Astrocyte (in vitro differentiated cells and primary cell): ENCODE results near the gene EXOC3. TPM values are rescaled to one million over a fixed set of nuclear protein-coding genes. Genes with fewer than 3 reads are reported as not detected.

Experiments used
- DNase-seq: peaks from one replicate; pipeline ENCODE4 v3.0.0-alpha.2; 2010; ENCODE audit warnings: low read depth
- FAIRE-seq: peaks from 2 replicates; lab custom pipeline; 2011; peaks lifted over from hg19 to GRCh38; lab: Jason Lieb, UNC
- H2AFZ ChIP-seq: 2 replicates; pipeline ENCODE4 v1.6.0; 2012; ENCODE audit warnings: low read depth, low read length, inconsistent platforms
- H3K27ac ChIP-seq: 2 replicates; pipeline ENCODE4 v1.5.1; 2011; ENCODE audit warnings: low read depth, low read length, inconsistent platforms
- H3K27me3 ChIP-seq: 2 replicates; pipeline ENCODE4 v1.6.0; 2011; ENCODE audit warnings: low read length, inconsistent platforms; ENCODE audit not compliant: insufficient read depth
- H3K36me3 ChIP-seq: 2 replicates; pipeline ENCODE4 v1.5.1; 2011; ENCODE audit warnings: low read length, inconsistent platforms; ENCODE audit not compliant: insufficient read depth
- H3K4me1 ChIP-seq: 2 replicates; pipeline ENCODE4 v1.5.1; 2011; ENCODE audit warnings: low read length, inconsistent platforms; ENCODE audit not compliant: insufficient read depth
- H3K4me2 ChIP-seq: 2 replicates; pipeline ENCODE4 v1.6.0; 2012; ENCODE audit warnings: low read length, inconsistent platforms
- H3K4me3 ChIP-seq: 2 replicates; pipeline ENCODE4 v1.5.1; 2011; ENCODE audit warnings: low read depth, mild to moderate bottlenecking, low read length, inconsistent platforms; ENCODE audit not compliant: insufficient read depth
- H3K79me2 ChIP-seq: 2 replicates; pipeline ENCODE4 v1.6.0; 2012; ENCODE audit warnings: mild to moderate bottlenecking, low read length, inconsistent platforms; ENCODE audit not compliant: insufficient read depth
- H3K9ac ChIP-seq: 2 replicates; pipeline ENCODE4 v1.6.0; 2012; ENCODE audit warnings: mild to moderate bottlenecking, low read length, inconsistent platforms
- H3K9me3 ChIP-seq: 2 replicates; pipeline ENCODE4 v1.5.1; 2012; ENCODE audit warnings: low read depth, mild to moderate bottlenecking, low read length, inconsistent platforms; ENCODE audit not compliant: insufficient read depth
- H4K20me1 ChIP-seq: 2 replicates; pipeline ENCODE4 v1.6.0; 2012; ENCODE audit warnings: low read length, inconsistent platforms; ENCODE audit not compliant: insufficient read depth
- H3K27ac Mint-ChIP-seq: one replicate; pipeline ENCODE4 v1.8.0; 2021; ENCODE audit warnings: mild to moderate bottlenecking, mixed read lengths; ENCODE audit not compliant: unreplicated experiment
- H3K27me3 Mint-ChIP-seq: one replicate; pipeline ENCODE4 v1.8.0; 2021; ENCODE audit warnings: low read depth, mixed read lengths; ENCODE audit not compliant: unreplicated experiment
- H3K36me3 Mint-ChIP-seq: one replicate; pipeline ENCODE4 v1.8.0; 2021; ENCODE audit warnings: low read depth, mixed read lengths; ENCODE audit not compliant: unreplicated experiment
- H3K4me1 Mint-ChIP-seq: one replicate; pipeline ENCODE4 v1.8.0; 2021; ENCODE audit warnings: low read depth, mixed read lengths; ENCODE audit not compliant: unreplicated experiment
- H3K4me3 Mint-ChIP-seq: one replicate; pipeline ENCODE4 v1.8.0; 2021; ENCODE audit warnings: mild to moderate bottlenecking, moderate library complexity, mixed read lengths; ENCODE audit not compliant: unreplicated experiment
- H3K9me3 Mint-ChIP-seq: one replicate; pipeline ENCODE4 v1.8.0; 2021; ENCODE audit warnings: mild to moderate bottlenecking, mixed read lengths; ENCODE audit not compliant: unreplicated experiment
- CTCF ChIP-seq: IDR thresholded peaks from 2 replicates; pipeline ENCODE4 v1.5.1; 2011; ENCODE audit warnings: low read depth, mild to moderate bottlenecking, inconsistent platforms, low read length, moderate library complexity; ENCODE audit not compliant: insufficient read depth
- EZH2 ChIP-seq: IDR thresholded peaks from 2 replicates; pipeline ENCODE4 v1.6.1; 2012; ENCODE audit warnings: mild to moderate bottlenecking, low read length, inconsistent platforms; ENCODE audit not compliant: insufficient read depth
- total RNA-seq: library from RNA; stranded (reverse); gene quantifications from 2 replicates; pipeline ENCODE4 v1.2.1, GENCODE V29; 2021

The EXOC3 gene
- total RNA-seq, 1 donor from 2014 or later = 37.9 TPM

GRCh38 chr5:514101-514485, 71.1 kb downstream of the EXOC3 start:
- no peaks in the 10 kb centered on the region for H4K20me1 ChIP-seq
- no peak overlapping the region for H3K27ac ChIP-seq
- no peak for DNase-seq
- no peaks in the 10 kb centered on the region for H3K79me2 ChIP-seq
- no peak for TF ChIP-seq CTCF
- TF ChIP-seq EZH2 = no peak
- H3K9me3 ChIP-seq = no peaks in the 10 kb centered on the region
- no peaks in the 10 kb centered on the region for H3K4me1 Mint-ChIP-seq
- H3K27ac Mint-ChIP-seq = no peak overlapping the region
- H3K4me1 ChIP-seq = no peaks in the 10 kb centered on the region
- no peak overlapping the region for H3K4me2 ChIP-seq
- peaks cover 69% of the 10 kb centered on the region for H3K27me3 Mint-ChIP-seq
- no peak for FAIRE-seq
- no peak overlapping the region for H3K4me3 Mint-ChIP-seq
- H3K36me3 ChIP-seq = no peaks in the 10 kb centered on the region
- H2AFZ ChIP-seq = no peak overlapping the region
- peaks cover 4% of the 10 kb centered on the region for H3K9me3 Mint-ChIP-seq
- peaks cover 2% of the 10 kb centered on the region for H3K36me3 Mint-ChIP-seq
- no peak overlapping the region for H3K9ac ChIP-seq
- H3K4me3 ChIP-seq = no peak overlapping the region
- peaks cover 24% of the 10 kb centered on the region for H3K27me3 ChIP-seq

GRCh38 chr5:514673-515072, 71.7 kb downstream of the EXOC3 start:
- Mint-ChIP-seq H3K27ac (no peak overlapping the region), H3K4me3 (no peak overlapping the region), H3K36me3 (peaks cover 2% of the 10 kb centered on the region), H3K9me3 (peaks cover 4% of the 10 kb centered on the region), H3K4me1 (no peaks in the 10 kb centered on the region), H3K27me3 (peaks cover 68% of the 10 kb centered on the region)
- no peak overlapping the region for H3K4me3 ChIP-seq
- H3K9me3 ChIP-seq = no peaks in the 10 kb centered on the region
- no peak overlapping the region for H3K9ac ChIP-seq
- no peak for DNase-seq
- H3K27ac ChIP-seq = no peak overlapping the region
- no peak for FAIRE-seq
- no peaks in the 10 kb centered on the region for H4K20me1 ChIP-seq
- H3K79me2 ChIP-seq = no peaks in the 10 kb centered on the region
- H3K27me3 ChIP-seq = peaks cover 24% of the 10 kb centered on the region
- no peak for TF ChIP-seq EZH2
- TF ChIP-seq CTCF = no peak
- no peaks in the 10 kb centered on the region for H3K36me3 ChIP-seq
- H3K4me1 ChIP-seq = no peaks in the 10 kb centered on the region
- no peak overlapping the region for H3K4me2 ChIP-seq
- H2AFZ ChIP-seq = no peak overlapping the region

- Histone ChIP-seq H2AFZ (no peak overlapping the region), H3K79me2 (no peaks in the 10 kb centered on the region), H3K27me3 (peaks cover 24% of the 10 kb centered on the region), H3K4me2 (no peak overlapping the region), H3K36me3 (no peaks in the 10 kb centered on the region), H3K9ac (no peak overlapping the region), H3K9me3 (no peaks in the 10 kb centered on the region), H3K4me3 (no peak overlapping the region), H3K27ac (no peak overlapping the region), H3K4me1 (no peaks in the 10 kb centered on the region), H4K20me1 (no peaks in the 10 kb centered on the region)
- DNase-seq = no peak
- FAIRE-seq = no peak
- no peak overlapping the region for H3K27ac Mint-ChIP-seq
- H3K4me3 Mint-ChIP-seq = no peak overlapping the region
- H3K9me3 Mint-ChIP-seq = peaks cover 4% of the 10 kb centered on the region
- peaks cover 2% of the 10 kb centered on the region for H3K36me3 Mint-ChIP-seq
- peaks cover 71% of the 10 kb centered on the region for H3K27me3 Mint-ChIP-seq
- no peaks in the 10 kb centered on the region for H3K4me1 Mint-ChIP-seq
- TF ChIP-seq CTCF (no peak), EZH2 (no peak)
These were observed 72.4 kb downstream of the EXOC3 start for GRCh38 chr5:515273-515836.
